ENCODE results near the gene POLR1B.

GRCh38 chr2:112540906-112541305, 1.4 kb upstream of the POLR1B start:
- TF ChIP-seq CTCF (conservative IDR thresholded peaks at IDR 0.05; ENCODE audit: low read depth, low read length) (no peak), EZH2phosphoT487 (IDR thresholded peaks at IDR 0.05; ENCODE audit: borderline replicate concordance, low read length) (no peak), EZH2 (IDR thresholded peaks at IDR 0.05; ENCODE audit: low read length, unreplicated experiment) (no peak)
